HG03558 (cell line): Measurements from ENCODE around the gene GFI1B.
"Not testable (repeated sequence)": the region's sequence is repeated elsewhere in the genome, so short reads cannot be mapped to it uniquely, and the experiment has no call there.

Source experiments
- ATAC-seq: cut with Tn5 transposase; IDR thresholded peaks from one replicate; pipeline ENCODE4 v1.9.1; 2021; ENCODE audit warnings: moderate number of reproducible peaks; ENCODE audit not compliant: unreplicated experiment; ENCODE audit errors: extremely low read depth

The GFI1B gene

DNA sequence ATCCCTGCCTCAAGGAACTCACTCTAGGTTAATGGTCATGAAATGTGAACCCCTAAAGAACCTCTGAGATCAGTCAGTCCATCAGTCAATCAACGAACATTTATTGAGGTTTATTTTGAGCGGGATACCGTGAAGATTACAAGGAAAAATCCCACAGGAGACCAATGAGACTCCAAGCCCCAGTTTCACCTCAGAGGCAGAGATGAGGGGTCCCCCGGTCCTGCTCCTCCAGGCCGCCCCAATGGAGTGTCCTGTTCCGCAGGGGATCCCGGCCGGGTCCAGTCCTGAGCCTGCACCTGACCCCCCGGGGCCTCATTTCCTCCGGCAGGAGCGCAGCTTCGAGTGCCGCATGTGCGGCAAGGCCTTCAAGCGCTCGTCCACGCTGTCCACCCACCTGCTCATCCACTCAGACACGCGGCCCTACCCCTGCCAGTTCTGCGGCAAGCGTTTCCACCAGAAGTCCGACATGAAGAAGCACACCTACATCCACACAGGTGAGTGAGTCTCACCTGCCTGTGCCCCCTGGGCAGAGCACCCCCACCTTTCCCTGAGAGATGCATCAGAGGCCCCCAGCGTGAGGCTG lies 11.0 kb downstream of the GFI1B start:
- ATAC-seq, result no peak

GRCh38 chr9:132989998-132990557 lies 11.6 kb downstream of the GFI1B start:
- ATAC-seq, result not testable (repeated sequence)

DNA sequence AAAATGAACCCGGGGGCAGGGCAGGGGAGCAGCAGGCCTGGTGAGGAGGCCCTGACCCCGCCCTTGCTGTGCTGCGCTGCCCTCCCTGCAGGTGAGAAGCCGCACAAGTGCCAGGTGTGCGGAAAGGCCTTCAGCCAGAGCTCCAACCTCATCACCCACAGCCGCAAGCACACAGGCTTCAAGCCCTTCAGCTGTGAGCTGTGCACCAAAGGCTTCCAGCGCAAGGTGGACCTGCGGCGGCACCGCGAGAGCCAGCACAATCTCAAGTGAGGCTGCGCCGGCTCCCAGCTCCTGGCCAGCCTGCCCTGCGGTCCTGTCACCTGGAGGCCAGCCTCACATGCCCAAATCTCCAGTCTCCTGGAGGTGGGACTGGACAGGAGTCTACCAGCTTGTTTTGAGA lies 12.3 kb downstream of the GFI1B start:
- no peak for ATAC-seq

- no peak for ATAC-seq
These were observed 13.1 kb downstream of the GFI1B start for GRCh38 chr9:132991351-132992300.

GRCh38 chr9:132993511-132993939 lies 15.0 kb downstream of the GFI1B start:
- no peak for ATAC-seq

DNA sequence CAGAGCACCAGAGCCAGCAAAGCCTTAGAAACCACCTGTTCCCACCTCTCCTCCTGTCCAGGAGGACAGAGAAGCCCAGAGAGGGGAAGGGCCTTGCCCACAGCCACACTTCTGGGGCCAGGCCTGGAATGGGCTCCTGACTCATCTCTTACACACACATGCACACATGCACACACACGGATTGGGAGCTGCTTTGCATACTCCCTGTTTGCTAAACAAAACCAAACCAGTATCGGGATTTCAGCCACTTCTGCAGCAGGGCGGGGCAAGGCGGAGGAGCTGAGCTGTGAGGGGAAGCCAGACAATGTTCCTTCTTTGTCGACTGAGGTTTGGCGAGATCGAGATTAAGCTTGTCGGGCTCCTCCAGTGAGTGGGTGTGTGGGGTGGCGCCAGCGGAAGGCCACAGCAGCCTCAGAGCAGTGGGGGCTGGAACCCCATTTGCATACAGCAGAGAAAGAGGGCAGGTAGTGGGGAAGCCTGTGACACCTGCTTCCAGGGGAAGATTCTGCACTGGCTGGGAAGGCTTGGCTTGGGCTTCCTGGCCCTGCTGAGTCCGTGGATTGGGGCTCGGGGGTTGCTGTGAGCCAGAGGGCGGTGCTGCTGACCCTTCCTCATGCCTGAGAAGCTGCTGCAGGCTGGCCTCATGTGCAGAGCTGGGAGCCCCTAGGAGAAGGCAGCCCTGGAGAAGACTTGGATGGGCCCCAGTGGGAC lies 16.1 kb downstream of the GFI1B start:
- no peak for ATAC-seq

DNA sequence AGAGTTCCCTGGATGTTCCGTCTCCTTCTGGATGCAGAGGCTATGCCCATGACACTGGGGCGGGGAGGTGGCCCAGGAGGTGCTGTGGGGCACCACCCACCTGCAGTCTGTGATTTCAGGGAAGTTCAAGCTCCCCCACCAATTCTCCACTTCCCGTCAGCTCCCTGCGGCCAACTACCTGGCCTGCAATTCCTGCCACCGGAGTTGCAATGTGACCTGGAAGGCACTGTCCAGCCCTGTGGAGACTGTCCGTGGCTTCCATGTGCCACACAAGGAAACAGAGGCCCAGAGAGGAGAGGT lies 16.6 kb downstream of the GFI1B start:
- ATAC-seq, result no peak

GRCh38 chr9:132995879-132996278 lies 17.4 kb downstream of the GFI1B start:
- no peak for ATAC-seq

- ATAC-seq, result no peak
These were observed 18.0 kb downstream of the GFI1B start for GRCh38 chr9:132996526-132996925.

DNA sequence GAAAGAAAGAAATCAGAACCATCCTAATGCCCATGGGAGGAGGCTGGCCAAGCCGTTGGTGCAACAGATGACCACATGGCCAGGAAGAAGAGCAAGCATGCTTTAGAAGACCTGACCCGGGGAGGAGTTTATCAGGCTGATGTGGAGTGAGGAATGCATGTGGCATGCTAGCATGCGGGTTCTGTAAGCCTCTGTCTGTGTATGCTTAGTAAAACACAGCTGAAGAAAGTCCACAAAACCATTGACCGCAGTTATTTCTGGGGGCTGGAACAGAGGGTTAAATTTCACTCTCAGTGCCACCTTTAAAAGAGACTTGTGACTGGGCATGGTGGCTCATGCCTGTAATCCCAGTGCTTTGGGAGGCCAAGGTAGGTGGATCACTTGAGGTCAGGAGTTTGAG lies 19.1 kb downstream of the GFI1B start:
- no peak for ATAC-seq

- ATAC-seq, result not testable (repeated sequence)
These were observed 19.7 kb downstream of the GFI1B start for GRCh38 chr9:132998221-132998620.

DNA sequence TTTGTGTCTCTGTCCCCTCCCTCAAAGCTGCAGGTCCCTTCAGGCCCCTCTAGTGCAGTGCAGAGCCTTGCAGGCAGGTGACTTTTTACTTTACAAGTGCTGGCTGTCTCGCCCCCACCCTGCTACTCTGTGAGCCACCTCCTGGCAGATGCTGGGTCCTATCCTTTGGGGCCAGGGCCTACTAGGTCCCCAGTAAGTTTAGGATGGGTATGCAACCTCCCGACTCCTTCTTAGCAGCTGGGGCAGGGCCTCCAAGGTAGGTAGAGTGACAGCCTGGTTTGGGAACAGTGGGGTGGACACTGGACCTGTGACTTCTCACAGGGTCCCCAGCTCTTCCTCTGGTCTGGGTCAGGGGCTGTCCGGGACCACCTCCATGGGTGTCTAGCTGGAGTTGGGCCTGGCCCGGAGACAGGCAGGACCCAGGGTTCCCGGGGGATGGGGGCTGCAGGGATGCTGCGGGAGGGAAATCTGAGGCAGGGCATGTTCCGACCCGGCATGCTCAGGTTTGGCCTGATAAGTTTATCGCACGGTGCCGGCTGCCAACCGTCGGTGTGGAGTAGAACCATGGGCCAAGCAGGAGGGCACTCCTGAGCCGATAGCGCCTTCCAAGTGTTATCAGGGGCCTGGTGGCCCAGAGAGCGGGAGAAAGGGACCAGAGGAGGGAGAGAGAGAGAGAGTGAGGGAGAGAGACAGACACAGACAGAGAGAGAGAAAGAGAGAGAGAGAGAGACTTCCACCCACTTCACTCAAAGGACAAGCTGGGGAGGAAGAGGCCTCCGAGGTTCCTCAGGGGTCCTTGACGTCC lies 20.5 kb downstream of the GFI1B start:
- no peak for ATAC-seq

GRCh38 chr9:133002147-133003070 lies 23.9 kb downstream of the GFI1B start:
- no peak for ATAC-seq

- ATAC-seq, result no peak
These were observed 24.6 kb downstream of the GFI1B start for GRCh38 chr9:133003071-133003461.

GRCh38 chr9:133003671-133004090 lies 25.2 kb downstream of the GFI1B start:
- no peak for ATAC-seq

DNA sequence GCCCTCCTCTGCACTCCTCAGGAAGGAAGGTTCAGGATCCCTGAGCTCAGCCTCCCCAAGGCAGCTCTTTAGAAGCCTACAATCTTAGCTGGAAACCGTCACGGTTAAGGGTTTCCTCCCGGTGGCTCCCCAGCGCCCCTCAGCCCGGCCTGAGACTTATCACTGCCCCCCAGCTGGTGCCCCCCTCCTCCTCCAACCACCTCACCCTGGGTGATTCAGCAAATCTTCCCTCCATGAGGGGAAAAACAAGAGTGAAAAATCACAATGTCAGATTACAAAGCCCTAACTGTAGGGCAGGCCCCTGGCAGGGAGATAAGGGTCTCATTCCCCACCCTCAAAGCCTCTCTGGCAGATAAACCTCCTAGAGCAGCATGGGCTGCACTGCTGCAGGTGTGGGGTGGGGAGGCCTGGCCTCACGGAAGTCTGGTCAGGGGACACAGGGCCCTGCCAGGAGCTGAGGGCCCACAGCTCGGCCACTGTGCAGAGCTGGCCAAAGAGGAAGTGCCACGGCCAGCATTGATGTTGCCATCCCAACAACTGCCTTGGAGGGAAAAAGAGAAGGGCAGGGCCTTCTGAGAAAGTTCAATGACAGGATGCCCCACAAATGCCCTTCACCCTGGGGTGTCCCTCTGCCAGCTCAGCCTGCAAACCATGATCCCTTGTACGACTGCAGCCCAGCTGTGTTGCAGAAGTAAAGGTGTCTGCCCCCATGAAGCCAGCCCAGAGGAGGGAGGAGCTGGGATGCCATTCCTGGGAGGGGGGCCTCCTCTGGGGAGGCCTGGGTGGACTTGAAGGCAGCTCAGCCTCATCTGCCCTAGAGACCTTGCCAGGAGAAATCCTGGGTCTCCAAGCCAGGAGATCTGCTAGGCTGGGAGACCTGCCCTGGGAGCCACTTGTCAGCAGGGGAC lies 25.9 kb downstream of the GFI1B start:
- no peak for ATAC-seq

- ATAC-seq, result no peak
These were observed 26.7 kb downstream of the GFI1B start for GRCh38 chr9:133004999-133005760.
